B cell (primary cell): Measurements from ENCODE around the gene LPCAT3. TPM values are rescaled to one million over a fixed set of nuclear protein-coding genes. Genes with fewer than 3 reads are reported as not detected.

Experiments used
- ATAC-seq: fragments of 200-7000 bp; cut with Tn5 transposase; one replicate; pipeline ENCODE4 v1.10.0; 2021; ENCODE audit warnings: low read depth, mild to moderate bottlenecking, moderate number of reproducible peaks, moderate library complexity
- CTCF ChIA-PET: fragments of 350-600 bp; sonication (Branson Sonifier 250); formaldehyde crosslinking; loops from one replicate; lab custom pipeline; 2021; ENCODE audit warnings: antibody characterized with exemption, inconsistent platforms; lab: Charles Lee
- POLR2A ChIA-PET: fragments of 350-600 bp; sonication (Branson Sonifier 250); formaldehyde crosslinking; loops from one replicate; lab custom pipeline; 2021; ENCODE audit warnings: antibody characterized with exemption; lab: Charles Lee
- DNase-seq: peaks from one replicate; pipeline ENCODE4 v3.0.0; 2013
- H2AFZ ChIP-seq: 2 replicates; pipeline ENCODE4 v1.6.1; 2012; ENCODE audit warnings: mild to moderate bottlenecking, low read depth, low read length; ENCODE audit not compliant: insufficient read depth, poor library complexity, severe bottlenecking
- H3K27ac ChIP-seq, 2 donors: 1 replicate in 1 of 2; 2 replicates in 1 of 2; pipeline ENCODE4 v1.5.1; 2012 to 2013; ENCODE audit warnings: low read length in 2 of 2, mild to moderate bottlenecking in 2 of 2, moderate library complexity in 1 of 2
- H3K27me3 ChIP-seq, 4 experiments: fragments of 200-600 bp in 1 of 4; sonication (generic) in 1 of 4; replicated peaks in 1 of 4; 1 replicate in 2 of 4; 2 replicates in 2 of 4; pipeline versions ENCODE4 v1.6.1 to v1.7.0; 2013 to 2016; ENCODE audit warnings: low read length in 3 of 4, mild to moderate bottlenecking in 2 of 4, mixed read lengths in 1 of 4, moderate library complexity in 1 of 4; ENCODE audit not compliant: insufficient read depth in 4 of 4, control insufficient read depth in 3 of 4; ENCODE audit errors: control extremely low read depth in 1 of 4
- H3K36me3 ChIP-seq, 2 experiments: replicated peaks in 1 of 2; 1 replicate in 1 of 2; 2 replicates in 1 of 2; pipeline versions ENCODE4 v1.6.1 to v1.7.1; 2013; ENCODE audit warnings: low read length in 1 of 2; ENCODE audit not compliant: insufficient read depth in 2 of 2, control insufficient read depth in 1 of 2; ENCODE audit errors: control extremely low read depth in 1 of 2, extremely low read depth in 1 of 2
- H3K4me1 ChIP-seq, 2 donors: fragments of 200-600 bp in 1 of 2; sonication (generic) in 1 of 2; 1 replicate in 1 of 2; 2 replicates in 1 of 2; pipeline versions ENCODE4 v1.5.1 to v1.6.1; 2013 to 2017; ENCODE audit warnings: low read length in 2 of 2; ENCODE audit not compliant: control insufficient read depth in 2 of 2, insufficient read depth in 2 of 2
- H3K4me2 ChIP-seq: replicated peaks from 2 replicates; pipeline ENCODE3; 2012; ENCODE audit warnings: mild to moderate bottlenecking, low read depth, low read length; ENCODE audit not compliant: poor library complexity, severe bottlenecking
- H3K4me3 ChIP-seq, 5 experiments: fragments of 200-600 bp in 1 of 5; sonication (generic) in 1 of 5; 1 replicate in 3 of 5; 2 replicates in 2 of 5; pipeline versions ENCODE4 v1.5.1 to v1.7.0; 2011 to 2016; ENCODE audit warnings: low read length in 4 of 5, mild to moderate bottlenecking in 4 of 5, low read depth in 2 of 5, control low read depth in 1 of 5, moderate library complexity in 1 of 5; ENCODE audit not compliant: insufficient read depth in 1 of 5; ENCODE audit errors: control extremely low read depth in 1 of 5, extremely low read depth in 1 of 5
- H3K79me2 ChIP-seq: fragments of 200-600 bp; sonication (generic); one replicate; pipeline ENCODE4 v1.6.0; 2016; ENCODE audit warnings: low read length; ENCODE audit not compliant: control insufficient read depth, insufficient read depth
- H3K9ac ChIP-seq: fragments of 200-600 bp; sonication (generic); 2 replicates; pipeline ENCODE4 v1.6.1; 2017; ENCODE audit warnings: mild to moderate bottlenecking, low read length, moderate library complexity
- H3K9me3 ChIP-seq, 3 donors: one replicate each; pipeline versions ENCODE4 v1.6.1 to v1.7.1; 2013; ENCODE audit warnings: low read length in 2 of 3; ENCODE audit not compliant: control insufficient read depth in 2 of 3, insufficient read depth in 1 of 3; ENCODE audit errors: control extremely low read depth in 1 of 3
- H4K20me1 ChIP-seq: 2 replicates; pipeline ENCODE4 v1.6.0; 2012; ENCODE audit warnings: mild to moderate bottlenecking, low read length; ENCODE audit not compliant: insufficient read depth, control insufficient read depth, poor library complexity, severe bottlenecking
- H3K27ac Mint-ChIP-seq: one replicate; pipeline ENCODE4 v1.8.0; 2021; ENCODE audit warnings: mixed read lengths
- H3K27me3 Mint-ChIP-seq: one replicate; pipeline ENCODE4 v1.8.0; 2021; ENCODE audit warnings: mixed read lengths
- H3K4me1 Mint-ChIP-seq: one replicate; pipeline ENCODE4 v1.8.0; 2021; ENCODE audit warnings: mixed read lengths
- H3K4me3 Mint-ChIP-seq: one replicate; pipeline ENCODE4 v1.8.0; 2021; ENCODE audit warnings: mixed read lengths
- H3K9me3 Mint-ChIP-seq: one replicate; pipeline ENCODE4 v1.8.0; 2022; ENCODE audit warnings: mixed read lengths; ENCODE audit not compliant: insufficient read depth
- EZH2 ChIP-seq: IDR thresholded peaks from 2 replicates; pipeline ENCODE4 v1.6.1; 2012; ENCODE audit warnings: borderline replicate concordance, low read depth, mild to moderate bottlenecking, moderate library complexity, low read length; ENCODE audit not compliant: insufficient read depth, poor library complexity, severe bottlenecking
- WGBS: methylation state at CpG from one replicate; pipeline ENCODE4 v1.1.5; 2013; ENCODE audit warnings: missing lambda C conversion rate; ENCODE audit not compliant: insufficient coverage; 5-methylcytosine and 5-hydroxymethylcytosine counted together
- intact Hi-C: fragments of 100-400 bp; cut with micrococcal nuclease; formaldehyde crosslinking; loops from one replicate; pipeline ENCODE4 v1.10.0; 2022
- polyA plus RNA-seq: library from polyadenylated mRNA; depleted of rRNA; stranded (reverse); fragments of >200 nt; gene quantifications from 2 replicates; pipeline ENCODE4 v1.2.3, GENCODE V29; 2012
- total RNA-seq, 2 donors: library from RNA; stranded (reverse); fragments of 120-200 nt in 1 of 2; gene quantifications; 1 replicate in 1 of 2; 2 replicates in 1 of 2; pipeline versions ENCODE4 v1.2.3 to v1.2.4, GENCODE V29; 2013 to 2022
- TF ChIP-seq, protein P1 (sequence below): fragments of 200-600 bp; IDR thresholded peaks from one replicate; pipeline ENCODE4 v1.8.0; 2022; ENCODE audit warnings: antibody characterized with exemption, mild to moderate bottlenecking

LPCAT3 gene
- total and polyA plus RNA-seq, 2 donors (not counting 1 experiment from before 2014, with no cell fraction given) = 17.6 to 26.2 TPM

GRCh38 chr12:6952121-6952862, 66.0 kb downstream of the LPCAT3 start:
- Histone ChIP-seq H3K4me3 (peak overlapping the region; percentile 88 to 98 (median 92)), H3K27me3 (no peaks in the 10 kb centered on the region), H3K4me1 (peaks cover 71 to 76% of the 10 kb centered on the region in 2 donors), H2AFZ (no peak overlapping the region), H3K36me3 (peaks cover 0 to 54% of the 10 kb centered on the region in 2 experiments), H3K79me2 (peaks cover 79% of the 10 kb centered on the region), H4K20me1 (peaks cover 58% of the 10 kb centered on the region), H3K9ac (peak overlapping the region; percentile 95), H3K4me2 (peak overlapping the region; percentile 92), H3K9me3 (no peaks in the 10 kb centered on the region), H3K27ac (peak overlapping the region; percentile 84 to 99)
- no peak for ATAC-seq
- no peaks in the 10 kb centered on the region for H3K9me3 Mint-ChIP-seq
- H3K4me1 Mint-ChIP-seq = peaks cover 87% of the 10 kb centered on the region
- DNase-seq = peak; percentile 30
- peak overlapping the region; percentile 98 for H3K4me3 Mint-ChIP-seq
- intact Hi-C loops = no loop called here
- 9% methylated on average over 18 of the region's 22 CpGs for WGBS
- CTCF ChIA-PET = interaction anchor here (1.5 to 16.6 kb wide), 5 partner anchors 8 to 80 kb away, joined by 3 to 944 read pairs (median 9); partner anchors contain the start of genes C12orf57, RNU7-1 and SPSB2
- peak overlapping the region; percentile 98 for H3K27ac Mint-ChIP-seq
- TF ChIP-seq EZH2 = no peak
- TF ChIP-seq, protein P1, sequence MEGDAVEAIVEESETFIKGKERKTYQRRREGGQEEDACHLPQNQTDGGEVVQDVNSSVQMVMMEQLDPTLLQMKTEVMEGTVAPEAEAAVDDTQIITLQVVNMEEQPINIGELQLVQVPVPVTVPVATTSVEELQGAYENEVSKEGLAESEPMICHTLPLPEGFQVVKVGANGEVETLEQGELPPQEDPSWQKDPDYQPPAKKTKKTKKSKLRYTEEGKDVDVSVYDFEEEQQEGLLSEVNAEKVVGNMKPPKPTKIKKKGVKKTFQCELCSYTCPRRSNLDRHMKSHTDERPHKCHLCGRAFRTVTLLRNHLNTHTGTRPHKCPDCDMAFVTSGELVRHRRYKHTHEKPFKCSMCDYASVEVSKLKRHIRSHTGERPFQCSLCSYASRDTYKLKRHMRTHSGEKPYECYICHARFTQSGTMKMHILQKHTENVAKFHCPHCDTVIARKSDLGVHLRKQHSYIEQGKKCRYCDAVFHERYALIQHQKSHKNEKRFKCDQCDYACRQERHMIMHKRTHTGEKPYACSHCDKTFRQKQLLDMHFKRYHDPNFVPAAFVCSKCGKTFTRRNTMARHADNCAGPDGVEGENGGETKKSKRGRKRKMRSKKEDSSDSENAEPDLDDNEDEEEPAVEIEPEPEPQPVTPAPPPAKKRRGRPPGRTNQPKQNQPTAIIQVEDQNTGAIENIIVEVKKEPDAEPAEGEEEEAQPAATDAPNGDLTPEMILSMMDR = no peak
- no peaks in the 10 kb centered on the region for H3K27me3 Mint-ChIP-seq
- POLR2A ChIA-PET = interaction anchor here (0.6 to 18.5 kb wide), 7 partner anchors 6 to 156 kb away, joined by 3 to 662 read pairs (median 5); partner anchors contain the start of genes C12orf57, PTPN6, RNU7-1 and TPI1
